Adipocyte (in vitro differentiated cells): ENCODE data around the gene DMC1.
A peak's percentile ranks its signal among the peaks of the same experiment; 100 is the strongest.
"Not testable (repeated sequence)": the region's sequence is repeated elsewhere in the genome, so short reads cannot be mapped to it uniquely, and the experiment has no call there.

ENCODE experiments used
- DNase-seq: peaks from one replicate; pipeline ENCODE4 v3.0.0-alpha.2; 2015; ENCODE audit warnings: low read depth
- H3K27me3 ChIP-seq: replicated peaks from 2 replicates; pipeline ENCODE4 v1.7.0; 2013; ENCODE audit warnings: mild to moderate bottlenecking, low read length, moderate library complexity; ENCODE audit not compliant: control insufficient read depth, insufficient read depth
- H3K36me3 ChIP-seq: 2 replicates; pipeline ENCODE4 v1.7.0; 2013; ENCODE audit warnings: low read length, mild to moderate bottlenecking, moderate library complexity; ENCODE audit not compliant: control insufficient read depth, insufficient read depth, severe bottlenecking
- H3K4me1 ChIP-seq: 2 replicates; pipeline ENCODE4 v1.7.0; 2013; ENCODE audit warnings: mild to moderate bottlenecking, low read length, moderate library complexity; ENCODE audit not compliant: control insufficient read depth, insufficient read depth
- H3K4me3 ChIP-seq: 2 replicates; pipeline ENCODE4 v1.7.0; 2013; ENCODE audit warnings: mild to moderate bottlenecking, low read length, moderate library complexity
- H3K9ac ChIP-seq: 2 replicates; pipeline ENCODE4 v1.7.0; 2013; ENCODE audit warnings: mild to moderate bottlenecking, low read length, moderate library complexity
- H3K9me3 ChIP-seq: 2 replicates; pipeline ENCODE4 v1.7.0; 2013; ENCODE audit warnings: mild to moderate bottlenecking, low read length, moderate library complexity; ENCODE audit not compliant: control insufficient read depth

Gene DMC1

DNA sequence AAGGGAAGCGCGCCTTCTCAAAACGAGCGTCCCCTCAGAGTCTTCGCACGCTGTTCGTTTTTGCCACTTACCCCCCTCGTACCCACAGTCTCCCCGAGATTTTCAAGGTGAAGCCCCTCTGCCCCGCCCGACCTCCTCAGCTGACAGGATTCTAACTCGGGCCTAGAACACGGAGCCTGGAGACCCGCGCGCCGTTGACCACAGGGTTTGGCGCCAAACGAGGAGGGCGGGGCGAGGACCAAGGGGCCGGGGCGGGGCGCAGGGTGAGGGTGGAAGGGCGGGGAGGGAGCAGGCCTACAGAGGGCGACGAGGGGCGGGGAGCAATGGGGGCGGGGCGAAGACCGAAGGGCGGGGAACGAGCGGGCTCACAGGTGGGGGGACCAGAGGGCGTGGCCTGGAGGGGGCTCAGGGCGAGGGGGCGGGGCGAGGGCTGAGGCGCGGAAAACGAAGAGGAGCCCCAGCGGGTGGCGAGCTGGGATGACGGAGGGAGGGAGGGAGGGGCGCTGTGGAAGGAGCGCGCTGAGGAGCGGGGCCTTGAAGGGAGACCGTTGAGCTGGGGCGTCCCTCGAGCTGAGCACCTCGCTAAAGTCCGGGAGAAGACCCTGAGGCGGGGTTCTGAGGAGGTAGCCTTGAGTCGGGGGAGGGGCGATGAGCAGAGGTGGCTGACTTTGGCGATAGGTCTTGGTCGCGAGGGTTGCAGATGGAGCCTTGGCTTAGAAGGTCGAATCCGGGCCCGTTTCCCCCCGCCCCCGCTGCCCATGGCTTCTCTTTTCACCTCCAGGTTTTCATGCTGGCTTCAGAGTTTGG lies at the start of gene DMC1:
TSS of gene DMC1 (minus strand) at position 212 of the 807 bp plus-strand sequence. CDS start 1,927 bp downstream, outside the sequence.
- DNase-seq = peak; percentile 93
- H3K9ac ChIP-seq = peak within 1 kb of the TSS; percentile 81
- no peaks in the 10 kb centered on the region for H3K27me3 ChIP-seq
- H3K4me3 ChIP-seq = peak within 1 kb of the TSS; percentile 83
- H3K4me1 ChIP-seq = peaks cover 36% of the 10 kb centered on the region
- no peaks in the 10 kb centered on the region for H3K9me3 ChIP-seq
- no peaks in the 10 kb centered on the region for H3K36me3 ChIP-seq

DNA sequence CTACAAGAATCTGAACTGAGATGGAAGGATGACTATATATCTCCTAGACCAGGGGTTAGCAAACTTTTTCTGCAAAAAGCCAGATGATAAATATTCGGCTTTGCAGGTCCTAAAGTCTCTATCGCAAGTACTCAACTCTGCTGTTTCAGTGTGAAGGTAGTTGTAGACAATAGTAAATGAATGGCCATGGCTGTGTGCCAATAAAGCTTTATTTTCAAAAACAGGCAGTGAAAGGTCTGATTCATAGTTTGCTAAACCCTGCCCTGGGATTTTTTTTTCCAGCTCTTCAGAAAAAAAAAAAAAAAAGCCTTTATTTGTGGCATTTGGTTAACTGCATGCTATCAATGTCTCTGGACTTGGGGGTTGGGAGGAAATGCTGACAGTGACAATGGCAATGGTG lies 48.7 kb upstream of the DMC1 start:
- no peaks in the 10 kb centered on the region for H3K9me3 ChIP-seq
- H3K9ac ChIP-seq = no peak overlapping the region
- H3K4me3 ChIP-seq = no peak overlapping the region
- no peaks in the 10 kb centered on the region for H3K27me3 ChIP-seq
- DNase-seq = no peak
- H3K36me3 ChIP-seq = peaks cover 7% of the 10 kb centered on the region
- H3K4me1 ChIP-seq = no peaks in the 10 kb centered on the region

GRCh38 chr22:38618258-38618657 lies 48.3 kb upstream of the DMC1 start:
- DNase-seq = no peak
- H3K4me1 ChIP-seq = no peaks in the 10 kb centered on the region
- no peaks in the 10 kb centered on the region for H3K9me3 ChIP-seq
- no peak overlapping the region for H3K9ac ChIP-seq
- no peak overlapping the region for H3K4me3 ChIP-seq
- H3K27me3 ChIP-seq = no peaks in the 10 kb centered on the region
- H3K36me3 ChIP-seq = peaks cover 7% of the 10 kb centered on the region

- H3K27me3 ChIP-seq, DNase-seq, H3K36me3 ChIP-seq, H3K4me3 ChIP-seq, H3K4me1 ChIP-seq, H3K9ac ChIP-seq, H3K9me3 ChIP-seq: not testable (repeated sequence)
Measured at GRCh38 chr22:38615064-38615405, 45.1 kb upstream of the DMC1 start.

DNA sequence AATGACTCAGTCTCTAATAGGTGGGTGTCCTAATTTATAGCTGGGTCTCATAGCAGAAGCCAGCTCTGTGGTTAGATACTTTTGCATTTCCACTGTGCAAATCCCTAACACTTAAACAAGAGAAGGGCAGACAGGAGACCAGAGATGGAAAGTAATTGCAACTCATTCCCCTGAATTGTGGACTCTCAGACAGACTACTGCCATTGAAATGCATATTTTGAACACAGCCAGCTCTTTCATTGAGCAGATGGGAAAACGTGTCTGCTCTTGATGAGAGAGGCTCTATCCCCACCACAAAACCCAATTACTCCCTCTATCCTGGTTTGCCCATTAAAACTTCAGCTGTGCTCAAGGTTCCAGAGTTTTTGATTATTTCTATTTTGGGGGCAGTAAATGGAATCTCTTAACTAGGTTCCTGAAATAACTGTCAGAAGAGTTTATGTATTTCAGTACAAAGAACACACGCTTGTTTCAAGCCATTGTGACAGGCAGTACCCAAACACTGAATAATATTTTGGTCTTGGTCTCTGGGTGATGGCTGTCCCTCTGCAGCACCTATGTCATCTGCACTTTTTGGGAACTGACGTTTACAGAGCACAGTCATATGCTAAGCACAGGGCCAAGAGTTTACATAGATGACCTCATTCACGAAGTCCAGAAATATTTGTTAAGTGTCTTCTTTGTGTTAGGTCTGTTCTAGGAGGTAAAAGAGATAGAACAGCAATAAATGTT lies 44.5 kb upstream of the DMC1 start:
- H3K4me1 ChIP-seq = no peaks in the 10 kb centered on the region
- H3K27me3 ChIP-seq = no peaks in the 10 kb centered on the region
- H3K9me3 ChIP-seq = no peaks in the 10 kb centered on the region
- H3K4me3 ChIP-seq = no peak overlapping the region
- no peak for DNase-seq
- no peak overlapping the region for H3K9ac ChIP-seq
- H3K36me3 ChIP-seq = peaks cover 7% of the 10 kb centered on the region

DNA sequence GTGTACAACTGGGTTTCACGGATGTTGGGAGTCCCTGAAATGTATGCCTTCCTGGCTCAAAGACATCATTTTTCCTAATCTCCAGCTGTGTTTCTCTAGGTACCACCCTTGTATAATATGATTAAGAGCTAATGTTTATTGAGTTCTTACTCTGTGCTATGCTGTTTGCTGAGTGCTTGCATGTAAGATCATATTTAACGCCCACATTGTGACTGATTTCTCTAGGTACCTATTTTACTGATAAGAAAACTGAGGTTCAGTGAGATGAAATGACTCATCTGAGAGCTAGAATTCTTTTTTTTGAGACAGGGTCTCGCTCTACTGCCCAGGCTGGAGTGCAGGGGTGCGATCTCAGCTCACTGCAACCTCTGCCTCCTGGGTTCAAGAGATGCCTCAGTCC lies 43.6 kb upstream of the DMC1 start:
- Histone ChIP-seq H3K27me3 (no peaks in the 10 kb centered on the region), H3K36me3 (peaks cover 7% of the 10 kb centered on the region), H3K4me3 (no peak overlapping the region), H3K9ac (no peak overlapping the region), H3K9me3 (no peaks in the 10 kb centered on the region), H3K4me1 (no peaks in the 10 kb centered on the region)
- no peak for DNase-seq

GRCh38 chr22:38612217-38613006 lies 42.4 kb upstream of the DMC1 start:
- Histone ChIP-seq H3K36me3 (peaks cover 7% of the 10 kb centered on the region), H3K4me1 (no peaks in the 10 kb centered on the region), H3K4me3 (no peak overlapping the region), H3K9me3 (no peaks in the 10 kb centered on the region), H3K9ac (no peak overlapping the region), H3K27me3 (no peaks in the 10 kb centered on the region)
- no peak for DNase-seq

- no peak overlapping the region for H3K9ac ChIP-seq
- peaks cover 3% of the 10 kb centered on the region for H3K4me1 ChIP-seq
- peaks cover 4% of the 10 kb centered on the region for H3K36me3 ChIP-seq
- H3K27me3 ChIP-seq = no peaks in the 10 kb centered on the region
- no peak overlapping the region for H3K4me3 ChIP-seq
- H3K9me3 ChIP-seq = no peaks in the 10 kb centered on the region
- DNase-seq = no peak
Measured at GRCh38 chr22:38611559-38611958, 41.6 kb upstream of the DMC1 start.

GRCh38 chr22:38610234-38610633 lies 40.3 kb upstream of the DMC1 start:
- Histone ChIP-seq H3K4me1 (peaks cover 10% of the 10 kb centered on the region), H3K9ac (no peak overlapping the region), H3K27me3 (no peaks in the 10 kb centered on the region)

DNA sequence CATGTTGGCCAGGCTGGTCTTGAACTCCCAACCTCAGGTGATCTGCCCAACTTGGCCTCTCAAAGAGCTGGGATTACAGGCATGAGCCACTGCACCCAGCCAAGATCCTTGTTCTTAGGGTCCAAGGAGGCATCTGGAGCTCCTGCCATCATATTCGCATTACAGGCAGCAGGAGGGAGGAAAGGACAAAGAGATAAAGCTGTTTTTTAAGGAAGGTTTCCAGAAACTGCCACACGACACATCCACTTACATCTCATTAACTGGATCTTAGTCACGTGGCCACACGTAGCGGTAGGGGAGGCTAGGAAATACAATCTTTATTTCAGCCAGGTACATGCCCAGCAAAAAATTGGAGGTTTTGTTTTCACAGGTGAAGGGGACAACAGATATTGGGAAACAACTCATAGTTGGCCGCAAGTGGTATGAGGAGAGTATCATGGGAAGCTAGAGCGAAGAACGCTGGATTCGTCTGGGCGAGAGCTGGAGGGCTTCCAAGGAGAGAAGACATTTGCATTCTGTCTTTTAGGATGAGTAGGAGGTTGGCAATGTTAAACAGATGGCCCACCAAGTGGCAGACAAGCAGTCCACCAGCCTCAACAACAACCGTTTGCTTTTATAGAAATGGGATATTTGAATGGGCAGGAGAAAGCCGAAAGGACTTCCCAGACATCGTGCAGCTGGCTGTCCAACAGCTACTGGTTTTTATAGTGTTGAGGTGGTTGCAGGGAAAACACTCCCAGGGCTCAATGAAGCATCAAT lies 39.2 kb upstream of the DMC1 start:
- Histone ChIP-seq H3K4me1 (peaks cover 10% of the 10 kb centered on the region), H3K4me3 (no peak overlapping the region), H3K27me3 (no peaks in the 10 kb centered on the region), H3K9me3 (no peaks in the 10 kb centered on the region), H3K36me3 (no peaks in the 10 kb centered on the region), H3K9ac (no peak overlapping the region)
- no peak for DNase-seq

More at GRCh38 chr22:38610234-38610633, 40.3 kb upstream of the DMC1 start:
- no peaks in the 10 kb centered on the region for H3K9me3 ChIP-seq
- H3K36me3 ChIP-seq = peaks cover under 1% of the 10 kb centered on the region
- DNase-seq = no peak
- H3K4me3 ChIP-seq = no peak overlapping the region
